H9 (cell line): ENCODE results near the gene HSD17B8. TPM values are rescaled to one million over a fixed set of nuclear protein-coding genes. Genes with fewer than 3 reads are reported as not detected.
A peak's percentile ranks its signal among the peaks of the same experiment; 100 is the strongest.

Experiments used
- DNase-seq: peaks from one replicate; pipeline ENCODE4 v3.0.0-alpha.2; 2017
- H2AFZ ChIP-seq: one replicate; pipeline ENCODE4 v1.6.1; 2013; ENCODE audit warnings: mild to moderate bottlenecking, low read length, control low read depth, moderate library complexity
- H2AK5ac ChIP-seq: 2 replicates; pipeline ENCODE4 v1.6.1; 2013; ENCODE audit warnings: low read length, control low read depth, mixed read lengths; ENCODE audit not compliant: insufficient read length
- H2BK120ac ChIP-seq: one replicate; pipeline ENCODE4 v1.6.1; 2013; ENCODE audit warnings: low read depth, mild to moderate bottlenecking, low read length, control low read depth, inconsistent platforms; ENCODE audit not compliant: poor library complexity, severe bottlenecking
- H2BK12ac ChIP-seq: 2 replicates; pipeline ENCODE4 v1.6.1; 2013; ENCODE audit warnings: low read length, control low read depth, mixed read lengths, low read depth; ENCODE audit not compliant: insufficient read length
- H2BK15ac ChIP-seq: 2 replicates; pipeline ENCODE4 v1.6.1; 2013; ENCODE audit warnings: low read depth, low read length, control low read depth
- H2BK20ac ChIP-seq: one replicate; pipeline ENCODE4 v1.6.1; 2013; ENCODE audit warnings: low read depth, mild to moderate bottlenecking, low read length, control low read depth, inconsistent platforms; ENCODE audit not compliant: poor library complexity, severe bottlenecking
- H2BK5ac ChIP-seq: 2 replicates; pipeline ENCODE4 v1.6.1; 2013; ENCODE audit warnings: low read length, control low read depth, mixed read lengths; ENCODE audit not compliant: insufficient read length
- H3K14ac ChIP-seq: 2 replicates; pipeline ENCODE4 v1.6.1; 2013; ENCODE audit warnings: low read length, control low read depth; ENCODE audit not compliant: insufficient read depth
- H3K18ac ChIP-seq: 2 replicates; pipeline ENCODE4 v1.6.1; 2013; ENCODE audit warnings: low read depth, mild to moderate bottlenecking, mixed read lengths, low read length, control low read depth; ENCODE audit not compliant: insufficient read length
- H3K23ac ChIP-seq: 2 replicates; pipeline ENCODE4 v1.6.1; 2013; ENCODE audit warnings: low read length, control low read depth, mixed read lengths, low read depth; ENCODE audit not compliant: insufficient read length
- H3K23me2 ChIP-seq: 2 replicates; pipeline ENCODE4 v1.6.1; 2013; ENCODE audit warnings: low read depth, mild to moderate bottlenecking, mixed read lengths, low read length, control low read depth; ENCODE audit not compliant: insufficient read length, poor library complexity, severe bottlenecking
- H3K27ac ChIP-seq: 2 replicates; pipeline ENCODE4 v1.5.1; 2013; ENCODE audit warnings: low read length, control low read depth, mixed read lengths, low read depth; ENCODE audit not compliant: insufficient read length
- H3K27me3 ChIP-seq: 2 replicates; pipeline ENCODE4 v1.6.1; 2013; ENCODE audit warnings: low read length, control low read depth, inconsistent platforms; ENCODE audit not compliant: insufficient read depth
- H3K4ac ChIP-seq: 2 replicates; pipeline ENCODE4 v1.6.1; 2013; ENCODE audit warnings: low read depth, mild to moderate bottlenecking, control low read depth, inconsistent platforms, low read length, moderate library complexity
- H3K4me1 ChIP-seq: 2 replicates; pipeline ENCODE4 v1.6.1; 2013; ENCODE audit warnings: low read length, control low read depth, inconsistent platforms; ENCODE audit not compliant: insufficient read depth
- H3K4me2 ChIP-seq: 2 replicates; pipeline ENCODE4 v1.6.1; 2013; ENCODE audit warnings: low read length, control low read depth, mixed read lengths; ENCODE audit not compliant: insufficient read length, insufficient read depth
- H3K56ac ChIP-seq: 2 replicates; pipeline ENCODE4 v1.6.1; 2013; ENCODE audit warnings: low read depth, mild to moderate bottlenecking, mixed read lengths, low read length, control low read depth; ENCODE audit not compliant: insufficient read length
- H3K79me1 ChIP-seq: 2 replicates; pipeline ENCODE4 v1.6.1; 2013; ENCODE audit warnings: low read depth, mild to moderate bottlenecking, moderate library complexity, low read length, control low read depth, inconsistent platforms; ENCODE audit not compliant: insufficient read depth, poor library complexity, severe bottlenecking
- H3K79me2 ChIP-seq: 2 replicates; pipeline ENCODE4 v1.6.1; 2013; ENCODE audit warnings: low read length, control low read depth, inconsistent platforms; ENCODE audit not compliant: insufficient read depth
- H3K9ac ChIP-seq: 2 replicates; pipeline ENCODE4 v1.6.1; 2013; ENCODE audit warnings: low read length, control low read depth, mixed read lengths; ENCODE audit not compliant: insufficient read length; ENCODE audit errors: extremely low read depth
- H3K9me3 ChIP-seq: one replicate; pipeline ENCODE4 v1.6.1; 2013; ENCODE audit warnings: low read depth, low read length, inconsistent platforms; ENCODE audit not compliant: control insufficient read depth
- H3T11ph ChIP-seq: one replicate; pipeline ENCODE4 v1.6.1; 2013; ENCODE audit warnings: mild to moderate bottlenecking, low read length, control low read depth, inconsistent platforms
- H4K20me1 ChIP-seq: one replicate; pipeline ENCODE4 v1.6.1; 2013; ENCODE audit not compliant: control insufficient read depth, insufficient read length, insufficient read depth
- H4K5ac ChIP-seq: 2 replicates; pipeline ENCODE4 v1.6.1; 2013; ENCODE audit warnings: low read depth, mild to moderate bottlenecking, mixed read lengths, low read length, control low read depth; ENCODE audit not compliant: insufficient read length
- H4K8ac ChIP-seq: replicated peaks from 2 replicates; pipeline ENCODE4 v1.6.1; 2013; ENCODE audit warnings: low read length, control low read depth, mixed read lengths, low read depth; ENCODE audit not compliant: insufficient read length
- H4K91ac ChIP-seq: 2 replicates; pipeline ENCODE4 v1.6.1; 2013; ENCODE audit warnings: low read depth, mild to moderate bottlenecking, moderate library complexity, mixed read lengths, low read length, control low read depth; ENCODE audit not compliant: insufficient read length
- H3K27ac Mint-ChIP-seq, 3 experiments: 2 replicates in 2 of 3; 3 replicates in 1 of 3; pipeline ENCODE4 v1.8.0; 2020 to 2021; ENCODE audit warnings: mixed read lengths in 3 of 3, mild to moderate bottlenecking in 1 of 3, moderate library complexity in 1 of 3
- H3K27me3 Mint-ChIP-seq: 2 replicates; pipeline ENCODE4 v1.8.0; 2021; ENCODE audit warnings: low read depth, mild to moderate bottlenecking, moderate library complexity, mixed read lengths
- H3K36me3 Mint-ChIP-seq, 3 experiments: 2 replicates in 2 of 3; 3 replicates in 1 of 3; pipeline ENCODE4 v1.8.0; 2020 to 2021; ENCODE audit warnings: low read depth in 3 of 3, mixed read lengths in 3 of 3; ENCODE audit not compliant: insufficient read depth in 1 of 3
- H3K4me1 Mint-ChIP-seq, 2 experiments: 2 replicates each; pipeline ENCODE4 v1.8.0; 2020; ENCODE audit warnings: mixed read lengths in 2 of 2
- H3K4me3 Mint-ChIP-seq, 2 experiments: 2 replicates in 1 of 2; 3 replicates in 1 of 2; pipeline ENCODE4 v1.8.0; 2020 to 2021; ENCODE audit warnings: mild to moderate bottlenecking in 2 of 2, mixed read lengths in 2 of 2, moderate library complexity in 1 of 2
- H3K9me3 Mint-ChIP-seq, 2 experiments: 2 replicates in 1 of 2; 3 replicates in 1 of 2; pipeline ENCODE4 v1.8.0; 2020; ENCODE audit warnings: mild to moderate bottlenecking in 2 of 2, mixed read lengths in 2 of 2, moderate library complexity in 1 of 2
- WGBS: extraction: QIAGEN DNeasy Blood & Tissue Kit; methylation state at CpG from one replicate; pipeline ENCODE4 v1.1.7; 2013; ENCODE audit warnings: missing lambda C conversion rate, low lambda C conversion rate, mixed read lengths; ENCODE audit not compliant: insufficient read length; ENCODE audit errors: extremely low coverage; 5-methylcytosine and 5-hydroxymethylcytosine counted together
- total RNA-seq: library from RNA; stranded (reverse); gene quantifications from 2 replicates; pipeline ENCODE4 v1.2.1, GENCODE V29; 2021
- TF ChIP-seq, protein P1 (sequence below): fragments of 200-600 bp; sonication (generic); conservative IDR thresholded peaks from 3 replicates; pipeline ENCODE4 v1.8.0; 2021; ENCODE audit warnings: antibody characterized with exemption, mild to moderate bottlenecking

Gene HSD17B8
- total RNA-seq, 1 experiment from 2014 or later: 7.1 TPM

DNA sequence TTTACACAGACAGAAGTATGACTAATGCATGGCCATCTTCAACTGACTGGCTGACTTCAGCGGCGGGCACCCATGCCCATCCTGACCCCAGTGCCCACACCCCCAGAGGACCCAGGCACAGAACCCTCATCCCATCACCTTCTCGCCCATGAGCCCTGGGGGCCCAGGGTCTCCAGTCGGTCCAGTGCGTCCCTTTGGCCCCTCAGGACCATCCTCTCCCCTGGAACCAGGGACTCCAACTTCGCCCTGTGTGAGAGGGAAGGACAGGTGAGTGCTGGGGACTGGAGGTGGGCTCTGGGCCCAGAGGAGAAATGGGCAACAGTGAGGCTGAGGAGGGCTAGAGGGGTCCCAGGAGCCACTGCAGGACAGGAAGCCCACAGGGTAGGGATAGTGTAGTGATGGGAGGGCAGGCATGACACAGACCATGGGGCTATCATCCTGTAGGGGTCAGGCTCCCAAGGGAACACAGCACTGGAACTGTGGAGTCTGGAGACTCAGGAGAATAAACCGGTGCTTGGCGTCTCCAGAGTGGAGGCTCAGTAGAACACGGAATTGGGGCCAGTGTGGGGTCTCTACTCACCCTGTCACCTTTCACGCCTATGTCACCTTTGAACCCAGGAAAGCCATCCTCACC is 28.9 kb upstream of the HSD17B8 start:
- Histone ChIP-seq H2BK120ac (no peak overlapping the region), H3T11ph (no peak overlapping the region), H4K8ac (no peak overlapping the region)

More for the DNA sequence above, 28.9 kb upstream of the HSD17B8 start:
- WGBS: no CpG with 5 or more reads among the region's 10 CpGs
- no peak overlapping the region for H3K4me3 Mint-ChIP-seq
- no peak overlapping the region for H2AFZ ChIP-seq
- H3K23ac ChIP-seq: no peak overlapping the region
- H2BK12ac ChIP-seq: no peak overlapping the region
- peaks cover 0 to 2% (median 0%) of the 10 kb centered on the region in 3 experiments; a peak in 2 of 7 replicates for H3K36me3 Mint-ChIP-seq
- peaks cover 4 to 8% of the 10 kb centered on the region in 2 experiments for H3K4me1 Mint-ChIP-seq
- no peaks in the 10 kb centered on the region for H4K20me1 ChIP-seq
- TF ChIP-seq, protein P1, sequence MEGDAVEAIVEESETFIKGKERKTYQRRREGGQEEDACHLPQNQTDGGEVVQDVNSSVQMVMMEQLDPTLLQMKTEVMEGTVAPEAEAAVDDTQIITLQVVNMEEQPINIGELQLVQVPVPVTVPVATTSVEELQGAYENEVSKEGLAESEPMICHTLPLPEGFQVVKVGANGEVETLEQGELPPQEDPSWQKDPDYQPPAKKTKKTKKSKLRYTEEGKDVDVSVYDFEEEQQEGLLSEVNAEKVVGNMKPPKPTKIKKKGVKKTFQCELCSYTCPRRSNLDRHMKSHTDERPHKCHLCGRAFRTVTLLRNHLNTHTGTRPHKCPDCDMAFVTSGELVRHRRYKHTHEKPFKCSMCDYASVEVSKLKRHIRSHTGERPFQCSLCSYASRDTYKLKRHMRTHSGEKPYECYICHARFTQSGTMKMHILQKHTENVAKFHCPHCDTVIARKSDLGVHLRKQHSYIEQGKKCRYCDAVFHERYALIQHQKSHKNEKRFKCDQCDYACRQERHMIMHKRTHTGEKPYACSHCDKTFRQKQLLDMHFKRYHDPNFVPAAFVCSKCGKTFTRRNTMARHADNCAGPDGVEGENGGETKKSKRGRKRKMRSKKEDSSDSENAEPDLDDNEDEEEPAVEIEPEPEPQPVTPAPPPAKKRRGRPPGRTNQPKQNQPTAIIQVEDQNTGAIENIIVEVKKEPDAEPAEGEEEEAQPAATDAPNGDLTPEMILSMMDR: peak; percentile 25; the same call in 1 of the 3 replicates
- no peaks in the 10 kb centered on the region for H3K4me1 ChIP-seq
- no peaks in the 10 kb centered on the region for H3K79me1 ChIP-seq
- H3K14ac ChIP-seq: no peak overlapping the region
- no peak overlapping the region for H3K56ac ChIP-seq
- H2BK20ac ChIP-seq: no peak overlapping the region
- no peak for DNase-seq
- H3K18ac ChIP-seq: no peak overlapping the region
- H3K27me3 Mint-ChIP-seq: peaks cover 36% of the 10 kb centered on the region
- H3K9ac ChIP-seq: no peak overlapping the region
- H4K5ac ChIP-seq: no peak overlapping the region
- no peak overlapping the region for H3K4ac ChIP-seq
- no peak overlapping the region for H4K91ac ChIP-seq
- no peaks in the 10 kb centered on the region for H3K27me3 ChIP-seq
- H3K23me2 ChIP-seq: no peaks in the 10 kb centered on the region
- no peak overlapping the region for H3K27ac ChIP-seq
- H2AK5ac ChIP-seq: no peak overlapping the region
- H2BK5ac ChIP-seq: no peak overlapping the region
- no peak overlapping the region for H3K27ac Mint-ChIP-seq
- no peak overlapping the region for H3K4me2 ChIP-seq
- H3K9me3 Mint-ChIP-seq: no peaks in the 10 kb centered on the region
- no peak overlapping the region for H2BK15ac ChIP-seq
- H3K9me3 ChIP-seq: no peaks in the 10 kb centered on the region
- H3K79me2 ChIP-seq: no peaks in the 10 kb centered on the region
